Measurements from ENCODE around the gene MAPK6. TPM values are rescaled to one million over a fixed set of nuclear protein-coding genes. Genes with fewer than 3 reads are reported as not detected.

MAPK6 gene
- total RNA-seq, 1 experiment from 2014 or later: 38.7 TPM

DNA sequence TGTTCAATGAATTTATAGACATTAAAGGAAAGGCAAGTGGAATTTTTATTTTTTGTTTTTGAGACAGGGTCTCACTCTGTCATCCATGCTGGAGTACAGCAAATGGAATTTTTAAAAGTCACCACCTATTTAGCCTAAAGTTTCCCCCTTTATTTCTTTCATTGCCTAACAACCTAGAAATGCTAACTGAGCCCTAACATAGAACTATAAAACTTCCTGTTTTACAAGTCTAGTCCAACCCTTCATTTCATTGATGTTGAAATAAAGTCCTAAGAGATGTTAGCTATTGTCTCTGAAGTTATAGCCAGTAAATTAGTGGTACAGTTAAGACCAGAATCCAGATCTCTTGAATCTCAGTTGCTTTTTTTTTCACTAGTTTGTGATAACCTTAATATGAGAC is 39.0 kb downstream of the MAPK6 start:
- no peak overlapping the region for H3K27ac ChIP-seq
- ChIA-PET POLR2A (ENCODE audit: unreplicated experiment) (no interaction called here), CTCF (no interaction called here)
- H3F3A ChIP-seq (ENCODE audit: insufficient read depth, low read depth): 0 out of 2 replicates have a peak, but pooled peaks cover 6% of the 10 kb centered on the region
- no peaks in the 10 kb centered on the region for H3K9me3 ChIP-seq (ENCODE audit: insufficient read depth, low read depth)
- intact Hi-C loops (cut with micrococcal nuclease; ENCODE audit: unreplicated experiment): no loop called here
- DNase-seq: no peak
- peaks cover 21% of the 10 kb centered on the region; the same call in 1 of the 2 replicates for H3K79me2 ChIP-seq (ENCODE audit: low read depth)
- BruUV-seq (replicated peaks): no TSS peak
- TF ChIP-seq EZH2 (IDR thresholded peaks at IDR 0.05; ENCODE audit: low read depth): no peak
- TF ChIP-seq, protein P1, sequence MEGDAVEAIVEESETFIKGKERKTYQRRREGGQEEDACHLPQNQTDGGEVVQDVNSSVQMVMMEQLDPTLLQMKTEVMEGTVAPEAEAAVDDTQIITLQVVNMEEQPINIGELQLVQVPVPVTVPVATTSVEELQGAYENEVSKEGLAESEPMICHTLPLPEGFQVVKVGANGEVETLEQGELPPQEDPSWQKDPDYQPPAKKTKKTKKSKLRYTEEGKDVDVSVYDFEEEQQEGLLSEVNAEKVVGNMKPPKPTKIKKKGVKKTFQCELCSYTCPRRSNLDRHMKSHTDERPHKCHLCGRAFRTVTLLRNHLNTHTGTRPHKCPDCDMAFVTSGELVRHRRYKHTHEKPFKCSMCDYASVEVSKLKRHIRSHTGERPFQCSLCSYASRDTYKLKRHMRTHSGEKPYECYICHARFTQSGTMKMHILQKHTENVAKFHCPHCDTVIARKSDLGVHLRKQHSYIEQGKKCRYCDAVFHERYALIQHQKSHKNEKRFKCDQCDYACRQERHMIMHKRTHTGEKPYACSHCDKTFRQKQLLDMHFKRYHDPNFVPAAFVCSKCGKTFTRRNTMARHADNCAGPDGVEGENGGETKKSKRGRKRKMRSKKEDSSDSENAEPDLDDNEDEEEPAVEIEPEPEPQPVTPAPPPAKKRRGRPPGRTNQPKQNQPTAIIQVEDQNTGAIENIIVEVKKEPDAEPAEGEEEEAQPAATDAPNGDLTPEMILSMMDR (conservative IDR thresholded peaks at IDR 0.05): no peak
- no peaks in the 10 kb centered on the region for H3K9me2 ChIP-seq (ENCODE audit: insufficient read depth)
- H3K4me2 ChIP-seq: no peak overlapping the region
- H2AFZ ChIP-seq: no peak overlapping the region
- H4K20me1 ChIP-seq (ENCODE audit: insufficient read depth): no peaks in the 10 kb centered on the region
- no peaks in the 10 kb centered on the region; the same call in 1 of the 2 replicates for H3K4me1 ChIP-seq (replicated peaks; ENCODE audit: insufficient read depth)
- peaks cover 7% of the 10 kb centered on the region; the same call in 1 of the 2 replicates for H3K36me3 ChIP-seq (ENCODE audit: low read depth)
- H3K4me3 ChIP-seq: no peak overlapping the region
- H3K27me3 ChIP-seq (ENCODE audit: insufficient read depth, low read depth): no peaks in the 10 kb centered on the region

DNA sequence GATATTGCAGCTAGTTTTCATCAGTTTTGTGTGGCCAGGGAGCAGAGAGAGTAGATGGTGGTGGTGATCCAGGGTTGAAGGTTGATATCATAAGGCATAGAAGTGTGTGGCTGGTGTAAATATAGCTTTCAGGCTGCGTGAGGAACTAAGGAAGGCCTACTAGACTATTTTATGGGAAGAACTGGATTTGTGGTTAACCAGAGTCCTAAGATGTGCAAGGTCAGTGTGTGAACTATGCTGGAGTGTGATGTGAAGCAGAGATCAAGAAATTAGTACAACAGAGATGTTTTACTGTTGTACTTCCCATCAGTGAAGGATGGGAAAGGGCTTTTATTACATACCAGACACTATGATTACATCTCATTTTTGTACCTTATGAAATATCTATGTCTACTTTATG is 41.5 kb downstream of the MAPK6 start:
- ChIA-PET POLR2A (ENCODE audit: unreplicated experiment) (no interaction called here), CTCF (no interaction called here)
- no peak overlapping the region for H3K4me3 ChIP-seq
- no peaks in the 10 kb centered on the region for H3K4me1 ChIP-seq (replicated peaks; ENCODE audit: insufficient read depth)
- no peak for DNase-seq
- no peaks in the 10 kb centered on the region for H3K27me3 ChIP-seq (ENCODE audit: insufficient read depth, low read depth)
- H3F3A ChIP-seq (ENCODE audit: insufficient read depth, low read depth): no peaks in the 10 kb centered on the region
- H3K27ac ChIP-seq: no peak overlapping the region
- intact Hi-C loops (cut with micrococcal nuclease; ENCODE audit: unreplicated experiment): no loop called here
- no TSS peak for BruUV-seq (replicated peaks)
- H4K20me1 ChIP-seq (ENCODE audit: insufficient read depth): no peaks in the 10 kb centered on the region
- TF ChIP-seq EZH2 (IDR thresholded peaks at IDR 0.05; ENCODE audit: low read depth): no peak
- TF ChIP-seq, protein P1 (conservative IDR thresholded peaks at IDR 0.05): no peak
- no peak overlapping the region for H2AFZ ChIP-seq
- H3K36me3 ChIP-seq (ENCODE audit: low read depth): peaks cover 7% of the 10 kb centered on the region; the same call in 1 of the 2 replicates
- H3K9me2 ChIP-seq (ENCODE audit: insufficient read depth): no peaks in the 10 kb centered on the region
- no peak overlapping the region for H3K4me2 ChIP-seq
- peaks cover 8% of the 10 kb centered on the region; the same call in 1 of the 2 replicates for H3K79me2 ChIP-seq (ENCODE audit: low read depth)
- H3K9me3 ChIP-seq (ENCODE audit: insufficient read depth, low read depth): no peaks in the 10 kb centered on the region

DNA sequence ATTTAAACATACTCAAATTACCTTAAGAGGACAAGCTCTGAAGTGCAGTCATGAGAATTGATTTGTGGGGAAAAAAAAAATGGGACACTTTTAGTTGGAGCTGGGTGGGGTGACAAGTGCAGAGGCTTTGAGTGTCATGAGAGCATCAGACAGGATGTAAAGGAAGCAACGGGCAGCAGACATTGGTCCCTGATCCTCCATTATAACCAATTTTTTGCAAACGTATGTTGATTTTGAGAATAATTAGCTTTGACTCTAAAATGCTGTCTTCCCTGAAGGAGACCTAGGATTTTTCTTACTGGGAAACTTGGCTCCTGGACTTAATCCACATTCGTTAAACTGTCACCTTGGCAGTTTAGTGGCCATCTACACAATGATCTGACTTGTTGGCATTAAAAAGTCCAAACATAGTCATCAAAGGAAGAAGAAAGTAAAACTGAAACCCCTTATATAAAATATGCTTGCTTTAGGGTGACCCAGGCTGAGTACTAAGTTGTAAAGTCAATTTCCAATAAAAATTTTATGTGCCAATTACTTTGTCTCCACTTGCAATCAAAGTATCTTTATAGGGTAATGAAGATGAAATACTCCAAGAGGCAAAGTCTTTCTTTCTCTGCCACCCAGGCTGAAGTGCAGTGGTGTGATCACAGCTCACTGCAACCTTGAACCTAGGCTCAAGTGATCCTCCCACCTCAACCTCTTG is 48.0 kb downstream of the MAPK6 start:
- no peak overlapping the region for H2AFZ ChIP-seq
- ChIA-PET POLR2A (ENCODE audit: unreplicated experiment) (no interaction called here), CTCF (no interaction called here)
- H4K20me1 ChIP-seq (ENCODE audit: insufficient read depth): no peaks in the 10 kb centered on the region
- H3K27me3 ChIP-seq (ENCODE audit: insufficient read depth, low read depth): no peaks in the 10 kb centered on the region
- no peak for TF ChIP-seq EZH2 (IDR thresholded peaks at IDR 0.05; ENCODE audit: low read depth)
- TF ChIP-seq, protein P1 (conservative IDR thresholded peaks at IDR 0.05): no peak
- no peak for DNase-seq
- peaks cover 9% of the 10 kb centered on the region for H3F3A ChIP-seq (ENCODE audit: insufficient read depth, low read depth)
- H3K36me3 ChIP-seq (ENCODE audit: low read depth): no peaks in the 10 kb centered on the region
- no peak overlapping the region for H3K27ac ChIP-seq
- intact Hi-C loops (cut with micrococcal nuclease; ENCODE audit: unreplicated experiment): no loop called here
- peaks cover 16% of the 10 kb centered on the region for H3K4me1 ChIP-seq (replicated peaks; ENCODE audit: insufficient read depth)
- H3K9me3 ChIP-seq (ENCODE audit: insufficient read depth, low read depth): no peaks in the 10 kb centered on the region
- no peaks in the 10 kb centered on the region for H3K79me2 ChIP-seq (ENCODE audit: low read depth)
- H3K4me2 ChIP-seq: no peak overlapping the region
- BruUV-seq (replicated peaks): no TSS peak
- no peak overlapping the region for H3K4me3 ChIP-seq
- no peaks in the 10 kb centered on the region for H3K9me2 ChIP-seq (ENCODE audit: insufficient read depth)

Measured in PC-9 (cell line).